Ishikawa (cell line): ENCODE measurements around the gene ALAS1.

Experiments
- CEBPB ChIP-seq: IDR thresholded peaks from 2 replicates; pipeline ENCODE4 v1.6.1; 2012
- CREB1 ChIP-seq: IDR thresholded peaks from 2 replicates; pipeline ENCODE4 v1.6.1; 2012; ENCODE audit warnings: low read depth
- EGR1 ChIP-seq: IDR thresholded peaks from 2 replicates; pipeline ENCODE4 v1.6.1; 2012
- EP300 ChIP-seq: IDR thresholded peaks from 2 replicates; pipeline ENCODE4 v1.6.1; 2012; ENCODE audit warnings: borderline replicate concordance
- FOXM1 ChIP-seq: IDR thresholded peaks from 2 replicates; pipeline ENCODE4 v1.6.1; 2012; ENCODE audit warnings: low read depth, borderline replicate concordance
- NFIC ChIP-seq: IDR thresholded peaks from 2 replicates; pipeline ENCODE4 v1.6.1; 2012
- RAD21 ChIP-seq: IDR thresholded peaks from 2 replicates; pipeline ENCODE4 v1.6.1; 2012; ENCODE audit warnings: low read depth
- TAF1 ChIP-seq: IDR thresholded peaks from 2 replicates; pipeline ENCODE4 v1.6.1; 2012; ENCODE audit warnings: low read depth, mild to moderate bottlenecking
- TCF12 ChIP-seq: IDR thresholded peaks from 2 replicates; pipeline ENCODE4 v1.6.1; 2012; ENCODE audit warnings: low read depth
- TEAD4 ChIP-seq: IDR thresholded peaks from 2 replicates; pipeline ENCODE4 v1.6.1; 2012
- USF1 ChIP-seq: IDR thresholded peaks from 2 replicates; pipeline ENCODE4 v1.6.1; 2012
- YY1 ChIP-seq: IDR thresholded peaks from 2 replicates; pipeline ENCODE4 v1.6.1; 2012; ENCODE audit warnings: low read depth
- ZBTB7A ChIP-seq: IDR thresholded peaks from 2 replicates; pipeline ENCODE4 v1.6.1; 2012; ENCODE audit warnings: low read depth
- TF ChIP-seq, protein P1 (sequence below): IDR thresholded peaks from 2 replicates; pipeline ENCODE4 v1.6.1; 2012; ENCODE audit warnings: low read depth, mild to moderate bottlenecking
- TF ChIP-seq, protein P2 (sequence below): IDR thresholded peaks from 2 replicates; pipeline ENCODE4 v1.6.1; 2012

The ALAS1 gene

DNA sequence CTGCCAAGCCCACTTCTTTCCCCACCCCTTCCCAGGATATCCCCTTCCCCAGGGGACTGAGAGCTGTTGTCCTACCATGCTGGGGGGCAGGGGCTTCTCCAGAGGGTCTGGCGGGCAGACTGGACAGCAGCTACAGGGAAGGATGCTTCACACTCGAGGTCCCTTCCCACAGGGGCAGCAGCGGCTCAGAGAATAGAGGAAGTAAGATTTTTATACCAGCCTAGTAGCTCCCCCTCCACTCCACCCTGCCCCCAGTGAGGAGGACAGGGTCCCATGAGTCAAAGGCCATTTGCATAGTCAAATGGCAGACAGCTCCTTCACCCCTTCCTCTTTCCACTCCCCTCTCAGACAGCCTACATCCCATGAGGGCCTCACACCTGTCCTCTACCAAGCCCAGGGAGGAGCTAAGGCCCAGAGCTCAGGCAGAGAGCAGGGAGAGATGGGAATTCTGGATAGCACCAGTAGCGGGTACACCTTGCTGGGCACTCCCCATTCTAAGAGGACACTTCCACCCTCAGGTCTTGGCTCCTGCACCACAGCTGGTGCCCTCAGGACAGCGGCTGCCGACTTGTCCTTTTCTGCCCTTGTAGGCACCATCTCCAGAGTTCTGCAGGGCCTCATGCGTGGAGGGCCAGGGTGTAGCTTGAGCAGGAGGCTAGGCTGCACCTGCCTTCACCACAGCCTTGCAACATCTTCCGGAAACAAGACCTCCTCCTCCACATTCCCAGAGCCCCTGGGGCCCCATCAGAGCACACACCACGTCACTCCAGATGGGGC, 27.7 kb downstream of the ALAS1 start, which contains the start of gene TLR9:
TSS of gene TLR9 (minus strand) at position 194 of the 777 bp plus-strand sequence. CDS start at position 78, 116 bp downstream.
- TF ChIP-seq EGR1 (no peak), EP300 (no peak), TAF1 (no peak)

- TF ChIP-seq EP300, result no peak
- TF ChIP-seq CREB1, result no peak
- TF ChIP-seq NFIC, result no peak
Measured at GRCh38 chr3:52226229-52226817, 28.4 kb downstream of the ALAS1 start.

DNA sequence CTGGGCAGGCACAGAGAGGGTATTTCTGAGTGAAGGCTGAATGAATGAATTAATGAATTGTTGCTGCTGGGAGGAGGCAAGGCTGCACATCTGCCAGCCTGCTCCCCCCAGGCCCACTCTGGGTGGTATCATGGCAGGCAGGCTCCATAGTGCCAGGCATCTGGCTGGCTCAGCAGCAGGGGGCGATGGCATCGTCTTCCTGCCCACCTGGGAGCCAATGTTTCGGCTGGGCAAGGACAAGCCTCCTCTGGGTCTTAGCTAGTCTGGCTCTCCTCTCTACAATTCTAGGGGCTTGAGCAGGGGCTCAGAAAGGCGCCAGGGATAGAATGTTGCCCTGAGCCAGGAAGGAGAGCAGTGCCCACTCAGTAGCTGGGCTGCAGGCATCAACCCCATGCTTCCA, 29.2 kb downstream of the ALAS1 start:
- TF ChIP-seq CREB1 (no peak), EGR1 (no peak), EP300 (no peak), TEAD4 (no peak), ZBTB7A (no peak), FOXM1 (no peak), TAF1 (no peak), CEBPB (no peak), YY1 (no peak), NFIC (no peak), USF1 (no peak), TCF12 (no peak), RAD21 (no peak)
- TF ChIP-seq, protein P1, sequence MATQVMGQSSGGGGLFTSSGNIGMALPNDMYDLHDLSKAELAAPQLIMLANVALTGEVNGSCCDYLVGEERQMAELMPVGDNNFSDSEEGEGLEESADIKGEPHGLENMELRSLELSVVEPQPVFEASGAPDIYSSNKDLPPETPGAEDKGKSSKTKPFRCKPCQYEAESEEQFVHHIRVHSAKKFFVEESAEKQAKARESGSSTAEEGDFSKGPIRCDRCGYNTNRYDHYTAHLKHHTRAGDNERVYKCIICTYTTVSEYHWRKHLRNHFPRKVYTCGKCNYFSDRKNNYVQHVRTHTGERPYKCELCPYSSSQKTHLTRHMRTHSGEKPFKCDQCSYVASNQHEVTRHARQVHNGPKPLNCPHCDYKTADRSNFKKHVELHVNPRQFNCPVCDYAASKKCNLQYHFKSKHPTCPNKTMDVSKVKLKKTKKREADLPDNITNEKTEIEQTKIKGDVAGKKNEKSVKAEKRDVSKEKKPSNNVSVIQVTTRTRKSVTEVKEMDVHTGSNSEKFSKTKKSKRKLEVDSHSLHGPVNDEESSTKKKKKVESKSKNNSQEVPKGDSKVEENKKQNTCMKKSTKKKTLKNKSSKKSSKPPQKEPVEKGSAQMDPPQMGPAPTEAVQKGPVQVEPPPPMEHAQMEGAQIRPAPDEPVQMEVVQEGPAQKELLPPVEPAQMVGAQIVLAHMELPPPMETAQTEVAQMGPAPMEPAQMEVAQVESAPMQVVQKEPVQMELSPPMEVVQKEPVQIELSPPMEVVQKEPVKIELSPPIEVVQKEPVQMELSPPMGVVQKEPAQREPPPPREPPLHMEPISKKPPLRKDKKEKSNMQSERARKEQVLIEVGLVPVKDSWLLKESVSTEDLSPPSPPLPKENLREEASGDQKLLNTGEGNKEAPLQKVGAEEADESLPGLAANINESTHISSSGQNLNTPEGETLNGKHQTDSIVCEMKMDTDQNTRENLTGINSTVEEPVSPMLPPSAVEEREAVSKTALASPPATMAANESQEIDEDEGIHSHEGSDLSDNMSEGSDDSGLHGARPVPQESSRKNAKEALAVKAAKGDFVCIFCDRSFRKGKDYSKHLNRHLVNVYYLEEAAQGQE, result no peak
- TF ChIP-seq, protein P2, sequence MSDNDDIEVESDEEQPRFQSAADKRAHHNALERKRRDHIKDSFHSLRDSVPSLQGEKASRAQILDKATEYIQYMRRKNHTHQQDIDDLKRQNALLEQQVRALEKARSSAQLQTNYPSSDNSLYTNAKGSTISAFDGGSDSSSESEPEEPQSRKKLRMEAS, result no peak

DNA sequence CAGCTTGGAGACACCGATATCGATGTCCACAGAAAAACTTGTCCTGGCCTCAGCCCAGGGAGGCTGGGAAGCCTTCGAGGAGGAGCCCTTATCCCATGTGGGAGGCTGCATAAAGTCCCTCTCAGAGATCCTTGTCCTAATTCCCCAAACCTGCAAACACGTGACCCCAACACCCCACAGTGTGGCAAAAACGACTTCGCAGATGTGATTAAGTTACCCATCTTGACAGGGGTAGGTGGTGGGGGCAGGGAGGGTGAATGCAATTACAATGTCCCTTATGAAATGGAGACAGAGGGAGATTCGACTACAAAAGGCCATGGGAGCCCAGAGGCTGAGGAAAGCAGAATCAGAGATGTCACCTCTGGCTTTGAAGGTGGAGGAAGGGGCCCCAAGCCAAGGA, 29.8 kb downstream of the ALAS1 start:
- TF ChIP-seq RAD21 (no peak), TAF1 (no peak), YY1 (no peak), EP300 (no peak), TEAD4 (no peak)
- TF ChIP-seq, protein P2, result no peak

GRCh38 chr3:52228266-52228665, 30.3 kb downstream of the ALAS1 start:
- TF ChIP-seq EGR1 (0 out of 2 replicates have a peak, but pooled peaks have one; percentile 34), TAF1 (no peak)

- TF ChIP-seq TEAD4 (no peak), CEBPB (no peak), YY1 (no peak), NFIC (no peak), EGR1 (no peak), CREB1 (no peak), TCF12 (no peak), RAD21 (no peak), EP300 (no peak), USF1 (no peak), TAF1 (no peak), FOXM1 (no peak), ZBTB7A (no peak)
- TF ChIP-seq, protein P1, result no peak
- TF ChIP-seq, protein P2, result no peak
Measured at GRCh38 chr3:52228751-52229291, 30.9 kb downstream of the ALAS1 start.
